OCI-LY7 (cell line): ENCODE measurements around the gene MYOCD. TPM values are rescaled to one million over a fixed set of nuclear protein-coding genes. Genes with fewer than 3 reads are reported as not detected.

ENCODE experiments used
- BruUV-seq: library from RNA; stranded (reverse); fragments of 400-500 nt; replicated peaks from 2 replicates; lab custom pipeline; 2021; lab: Mats Ljungman, UMichigan
- CTCF ChIA-PET: fragments of 300-600 bp; sonication (Branson Sonifier 250); formaldehyde crosslinking; loops from one replicate; lab custom pipeline; 2022; ENCODE audit warnings: antibody characterized with exemption; ENCODE audit not compliant: unreplicated experiment; lab: Charles Lee
- POLR2A ChIA-PET: fragments of 300-600 bp; sonication (Branson Sonifier 250); formaldehyde crosslinking; loops from one replicate; lab custom pipeline; 2022; ENCODE audit warnings: antibody characterized with exemption; lab: Charles Lee
- DNase-seq: peaks from one replicate; pipeline ENCODE4 v3.0.0-alpha.2; 2015; ENCODE audit warnings: low spot score
- H2AFZ ChIP-seq: fragments of 200-600 bp; sonication (generic), shearing (Covaris generic); 2 replicates; pipeline ENCODE4 v1.6.1; 2014; ENCODE audit warnings: mild to moderate bottlenecking, antibody characterized with exemption, low read length, moderate library complexity
- H3K27ac ChIP-seq: fragments of 200-600 bp; sonication (generic); 2 replicates; pipeline ENCODE4 v1.5.1; 2014; ENCODE audit warnings: mixed run types, low read depth, mild to moderate bottlenecking, moderate library complexity, low read length, inconsistent platforms; ENCODE audit not compliant: poor library complexity, severe bottlenecking
- H3K36me3 ChIP-seq: fragments of 200-600 bp; sonication (generic); 2 replicates; pipeline ENCODE4 v1.6.1; 2014; ENCODE audit warnings: mild to moderate bottlenecking, antibody characterized with exemption, low read length, moderate library complexity, mixed read lengths; ENCODE audit not compliant: insufficient read depth
- H3K4me1 ChIP-seq: fragments of 200-600 bp; sonication (generic); 2 replicates; pipeline ENCODE4 v1.5.1; 2014; ENCODE audit warnings: mild to moderate bottlenecking, low read length; ENCODE audit not compliant: insufficient read depth, poor library complexity, severe bottlenecking
- H3K4me2 ChIP-seq: fragments of 200-600 bp; sonication (generic); 2 replicates; pipeline ENCODE4 v1.6.1; 2014; ENCODE audit warnings: mild to moderate bottlenecking, low read length
- H3K4me3 ChIP-seq: fragments of 200-600 bp; sonication (generic); 2 replicates; pipeline ENCODE4 v1.5.1; 2014; ENCODE audit warnings: mild to moderate bottlenecking, low read depth, low read length; ENCODE audit not compliant: poor library complexity, severe bottlenecking
- H3K79me2 ChIP-seq: fragments of 200-600 bp; sonication (generic); 2 replicates; pipeline ENCODE4 v1.6.1; 2016; ENCODE audit warnings: low read depth, mild to moderate bottlenecking, low read length, moderate library complexity, mixed read lengths; ENCODE audit not compliant: insufficient read depth
- H3K9me2 ChIP-seq: fragments of 200-600 bp; sonication (generic); 2 replicates; pipeline ENCODE4 v1.6.1; 2016; ENCODE audit warnings: mild to moderate bottlenecking, low read length, mixed read lengths; ENCODE audit not compliant: insufficient read depth
- H3K9me3 ChIP-seq: fragments of 200-600 bp; sonication (generic); 2 replicates; pipeline ENCODE4 v1.6.1; 2014; ENCODE audit warnings: mild to moderate bottlenecking, mixed run types, low read length, mixed read lengths
- H4K20me1 ChIP-seq: fragments of 200-600 bp; sonication (generic); 2 replicates; pipeline ENCODE4 v1.6.1; 2014; ENCODE audit warnings: mild to moderate bottlenecking, antibody characterized with exemption, low read length, moderate library complexity, mixed read lengths; ENCODE audit not compliant: insufficient read depth
- EZH2phosphoT487 ChIP-seq: fragments of 200-600 bp; sonication (generic); IDR thresholded peaks from 2 replicates; pipeline ENCODE4 v1.6.1; 2018; ENCODE audit warnings: low read depth, borderline replicate concordance, mild to moderate bottlenecking, mixed run types, antibody characterized with exemption, low read length, moderate library complexity, mixed read lengths
- intact Hi-C: fragments of 100-400 bp; cut with micrococcal nuclease; formaldehyde crosslinking; loops from one replicate; pipeline ENCODE4 v1.10.0; 2022; ENCODE audit not compliant: unreplicated experiment
- total RNA-seq, 2 experiments: library from RNA; depleted of rRNA in 1 of 2; stranded (reverse); fragments of >200 nt in 1 of 2; shearing (Covaris generic) in 1 of 2; gene quantifications; 2 replicates each; pipeline ENCODE4 v1.2.3, GENCODE V29; 2014 to 2022
- TF ChIP-seq, protein P1 (sequence below): fragments of 200-600 bp; sonication (generic); conservative IDR thresholded peaks from 2 replicates; pipeline ENCODE4 v1.5.1; 2014; ENCODE audit warnings: mild to moderate bottlenecking, antibody characterized with exemption, low read length, moderate library complexity, mixed read lengths

MYOCD gene
- total RNA-seq, 2 experiments from 2014 or later = not detected

DNA sequence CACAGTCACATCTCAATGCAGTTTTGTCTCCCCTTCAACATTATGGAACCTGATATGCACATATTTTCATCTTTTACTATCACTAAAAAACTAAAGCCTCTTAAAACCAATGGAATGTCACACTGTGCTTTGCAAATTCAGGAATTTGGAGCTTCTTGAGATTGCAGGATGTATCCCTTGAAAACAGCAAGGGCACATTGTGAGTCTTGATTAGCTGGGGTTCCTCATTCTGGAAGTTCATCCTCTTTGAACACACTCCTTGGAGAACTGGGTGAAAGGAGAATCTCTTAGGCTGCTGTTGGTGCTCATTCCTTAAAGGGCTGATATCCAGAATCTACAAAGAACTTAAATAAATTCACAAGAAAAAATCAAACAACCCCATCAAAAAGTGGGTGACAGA, 21.1 kb upstream of the MYOCD start:
- no peak for TF ChIP-seq EZH2phosphoT487
- TF ChIP-seq, protein P1, sequence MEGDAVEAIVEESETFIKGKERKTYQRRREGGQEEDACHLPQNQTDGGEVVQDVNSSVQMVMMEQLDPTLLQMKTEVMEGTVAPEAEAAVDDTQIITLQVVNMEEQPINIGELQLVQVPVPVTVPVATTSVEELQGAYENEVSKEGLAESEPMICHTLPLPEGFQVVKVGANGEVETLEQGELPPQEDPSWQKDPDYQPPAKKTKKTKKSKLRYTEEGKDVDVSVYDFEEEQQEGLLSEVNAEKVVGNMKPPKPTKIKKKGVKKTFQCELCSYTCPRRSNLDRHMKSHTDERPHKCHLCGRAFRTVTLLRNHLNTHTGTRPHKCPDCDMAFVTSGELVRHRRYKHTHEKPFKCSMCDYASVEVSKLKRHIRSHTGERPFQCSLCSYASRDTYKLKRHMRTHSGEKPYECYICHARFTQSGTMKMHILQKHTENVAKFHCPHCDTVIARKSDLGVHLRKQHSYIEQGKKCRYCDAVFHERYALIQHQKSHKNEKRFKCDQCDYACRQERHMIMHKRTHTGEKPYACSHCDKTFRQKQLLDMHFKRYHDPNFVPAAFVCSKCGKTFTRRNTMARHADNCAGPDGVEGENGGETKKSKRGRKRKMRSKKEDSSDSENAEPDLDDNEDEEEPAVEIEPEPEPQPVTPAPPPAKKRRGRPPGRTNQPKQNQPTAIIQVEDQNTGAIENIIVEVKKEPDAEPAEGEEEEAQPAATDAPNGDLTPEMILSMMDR = no peak
- H3K9me3 ChIP-seq = no peaks in the 10 kb centered on the region
- no peaks in the 10 kb centered on the region for H4K20me1 ChIP-seq
- no peaks in the 10 kb centered on the region for H3K79me2 ChIP-seq
- no peak overlapping the region for H3K4me3 ChIP-seq
- H3K4me1 ChIP-seq = no peaks in the 10 kb centered on the region
- intact Hi-C loops = no loop called here
- no peak overlapping the region for H3K4me2 ChIP-seq
- DNase-seq = no peak
- POLR2A ChIA-PET = no interaction called here
- BruUV-seq = no TSS peak
- H3K9me2 ChIP-seq = no peaks in the 10 kb centered on the region
- no peak overlapping the region for H2AFZ ChIP-seq
- H3K36me3 ChIP-seq = no peaks in the 10 kb centered on the region
- no peak overlapping the region for H3K27ac ChIP-seq
- CTCF ChIA-PET = no interaction called here

DNA sequence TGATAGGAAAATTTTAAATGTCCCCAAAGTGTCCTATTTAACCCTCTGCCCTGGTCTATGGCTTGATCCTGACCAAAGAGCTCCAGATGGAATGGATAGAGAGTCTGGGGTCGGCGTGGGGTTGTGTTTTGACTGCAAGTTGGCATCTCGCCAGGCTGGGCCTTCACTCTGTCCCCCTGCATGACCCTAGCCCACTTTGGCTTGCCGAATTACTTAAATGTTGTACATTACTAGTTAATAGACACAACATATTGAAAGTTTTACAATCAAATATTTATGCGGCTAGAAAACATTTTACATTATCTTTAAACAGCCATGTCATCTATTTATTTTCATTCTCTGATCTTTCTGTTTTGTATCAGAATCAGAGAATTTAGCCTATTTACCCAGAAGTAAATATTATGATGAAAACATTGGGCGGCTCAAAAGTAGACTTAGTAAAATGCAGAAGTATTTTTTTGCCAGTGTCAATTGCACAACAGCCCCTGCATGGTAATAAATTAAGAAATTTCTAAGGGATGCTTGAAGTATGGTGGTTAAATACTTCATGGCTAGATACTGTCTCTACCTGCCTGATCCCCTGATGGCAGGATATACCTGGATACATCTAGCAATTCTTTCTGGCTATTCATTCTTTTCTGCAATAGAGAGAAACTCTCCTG, 18.8 kb upstream of the MYOCD start:
- no peak for DNase-seq
- Histone ChIP-seq H3K27ac (no peak overlapping the region), H3K9me3 (no peaks in the 10 kb centered on the region), H3K9me2 (no peaks in the 10 kb centered on the region), H3K4me2 (no peak overlapping the region), H3K79me2 (no peaks in the 10 kb centered on the region), H4K20me1 (no peaks in the 10 kb centered on the region), H3K36me3 (no peaks in the 10 kb centered on the region), H2AFZ (no peak overlapping the region), H3K4me1 (no peaks in the 10 kb centered on the region), H3K4me3 (no peak overlapping the region)
- BruUV-seq = no TSS peak
- TF ChIP-seq EZH2phosphoT487 = no peak
- TF ChIP-seq, protein P1 = no peak
- ChIA-PET POLR2A (no interaction called here), CTCF (no interaction called here)
- intact Hi-C loops = no loop called here

DNA sequence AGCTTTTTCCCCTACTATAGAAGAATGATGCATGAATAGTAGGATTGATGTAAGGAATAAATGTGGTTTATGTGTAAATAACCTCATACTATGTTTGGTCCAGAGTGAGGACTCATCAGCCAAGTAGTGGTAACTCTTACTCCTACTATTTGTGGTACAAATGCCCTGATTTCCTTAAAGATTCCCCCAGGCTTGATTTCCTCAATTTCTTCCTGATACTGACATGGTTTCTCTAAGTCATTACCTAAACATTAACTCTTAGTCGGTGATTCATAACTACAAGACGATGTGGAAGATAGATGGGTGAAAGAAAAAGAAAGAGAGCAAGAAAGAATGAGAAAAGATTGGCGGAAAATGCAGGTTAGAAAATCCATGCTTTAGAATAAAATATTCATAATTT, 17.2 kb upstream of the MYOCD start:
- no peaks in the 10 kb centered on the region for H3K9me3 ChIP-seq
- intact Hi-C loops = no loop called here
- H3K27ac ChIP-seq = no peak overlapping the region
- no peaks in the 10 kb centered on the region for H3K79me2 ChIP-seq
- ChIA-PET CTCF (no interaction called here), POLR2A (no interaction called here)
- no peak overlapping the region for H3K4me3 ChIP-seq
- no peak overlapping the region for H3K4me2 ChIP-seq
- H3K36me3 ChIP-seq = no peaks in the 10 kb centered on the region
- no TSS peak for BruUV-seq
- no peaks in the 10 kb centered on the region for H3K4me1 ChIP-seq
- TF ChIP-seq EZH2phosphoT487 = no peak
- TF ChIP-seq, protein P1 = no peak
- H3K9me2 ChIP-seq = no peaks in the 10 kb centered on the region
- H2AFZ ChIP-seq = no peak overlapping the region
- no peak for DNase-seq
- H4K20me1 ChIP-seq = no peaks in the 10 kb centered on the region
